Measurements from ENCODE around the gene CACNA1H. TPM values are rescaled to one million over a fixed set of nuclear protein-coding genes. Genes with fewer than 3 reads are reported as not detected.

Gene CACNA1H
- 2.1 and 3.0 TPM in 2 replicates for total RNA-seq

GRCh38 chr16:1152651-1153259 is at the start of gene CACNA1H:
TSS of gene CACNA1H (plus strand) at chr16:1153106. CDS start at chr16:1153738, 632 bp downstream.

GRCh38 chr16:1225051-1225451 is 72.1 kb downstream of the CACNA1H start, which contains the start of gene TPSG1:
TSS of gene TPSG1 (minus strand) at chr16:1225268. CDS start at chr16:1225252, 16 bp downstream.

GRCh38 chr16:1230084-1230470 is 77.2 kb downstream of the CACNA1H start, which contains the start of gene TPSB2:
TSS of gene TPSB2 (minus strand) at chr16:1230184. CDS start at chr16:1229951, 233 bp downstream.

GRCh38 chr16:1240436-1240835 is 87.5 kb downstream of the CACNA1H start, which contains the start of gene TPSAB1:
TSS of gene TPSAB1 (plus strand) at chr16:1240705. CDS start at chr16:1240939, 234 bp downstream.

GRCh38 chr16:1255276-1256122 is 102.6 kb downstream of the CACNA1H start, which contains the start of gene TPSD1:
TSS of gene TPSD1 (plus strand) at chr16:1256069. CDS start at chr16:1256281, 212 bp downstream.

Other genes with a start within 250 kb of the CACNA1H start
- 12.3 and 13.1 TPM in 2 replicates for gene LMF1, start 182.1 kb upstream of the CACNA1H start, total RNA-seq
- gene SOX8, start 171.3 kb upstream of the CACNA1H start, total RNA-seq, result 1.4 and 4.5 TPM in 2 replicates
- 0.12 TPM in 1 of 2 replicates, not detected in the other for gene SSTR5, start 80.4 kb upstream of the CACNA1H start, total RNA-seq
- 0.06 and 0.13 TPM in 2 replicates for gene C1QTNF8, start 56.9 kb upstream of the CACNA1H start, total RNA-seq
- not detected in 2 replicates for gene TPSG1, start 72.2 kb downstream of the CACNA1H start, total RNA-seq
- gene TPSB2, start 77.1 kb downstream of the CACNA1H start, total RNA-seq, result not detected in 2 replicates
- gene TPSAB1, start 87.6 kb downstream of the CACNA1H start, total RNA-seq, result not detected in 2 replicates
- not detected in 2 replicates for gene TPSD1, start 103.0 kb downstream of the CACNA1H start, total RNA-seq
- 40.8 and 45.3 TPM in 2 replicates for gene UBE2I, start 156.5 kb downstream of the CACNA1H start, total RNA-seq
- 0.92 and 1.2 TPM in 2 replicates for gene BAIAP3, start 180.5 kb downstream of the CACNA1H start, total RNA-seq
- 60.6 and 68.6 TPM in 2 replicates for gene TSR3, start 198.8 kb downstream of the CACNA1H start, total RNA-seq
- 44.0 and 48.4 TPM in 2 replicates for gene GNPTG, start 198.8 kb downstream of the CACNA1H start, total RNA-seq